ENCODE results near the gene CUL1. TPM values are rescaled to one million over a fixed set of nuclear protein-coding genes. Genes with fewer than 3 reads are reported as not detected.
A peak's percentile ranks its signal among the peaks of the same experiment; 100 is the strongest.

CUL1 gene
- total RNA-seq, 2 experiments from 2014 or later: 40.5 to 56.6 TPM

- Histone ChIP-seq H3K9me3 (ENCODE audit: low read length) (no peaks in the 10 kb centered on the region), H3K79me2 (ENCODE audit: insufficient read depth, low read depth, low read length) (peaks cover 3% of the 10 kb centered on the region; the same call in 1 of the 2 replicates), H3K4me3 (ENCODE audit: low read depth, low read length, poor library complexity, severe bottlenecking) (no peak overlapping the region), H3K36me3 (ENCODE audit: insufficient read depth, low read length) (no peaks in the 10 kb centered on the region), H3K4me2 (ENCODE audit: low read length) (no peak overlapping the region), H2AFZ (ENCODE audit: low read length) (no peak overlapping the region), H4K20me1 (ENCODE audit: insufficient read depth, low read length) (no peaks in the 10 kb centered on the region), H3K27ac (ENCODE audit: low read depth, low read length, poor library complexity, severe bottlenecking) (no peak overlapping the region), H3K9me2 (ENCODE audit: insufficient read depth, low read length) (no peaks in the 10 kb centered on the region), H3K4me1 (ENCODE audit: insufficient read depth, low read length, poor library complexity, severe bottlenecking) (peaks cover 10% of the 10 kb centered on the region)
- no peak for DNase-seq (ENCODE audit: low spot score)
- POLR2A ChIA-PET: interaction anchor here (0.5 to 0.6 kb wide), 2 partner anchors 53 to 113 kb away, joined by 3 to 4 read pairs; no protein-coding TSS in a partner anchor
- no TSS peak for BruUV-seq (replicated peaks)
- intact Hi-C loops (cut with micrococcal nuclease; ENCODE audit: unreplicated experiment): no loop called here
- no peak for TF ChIP-seq CTCF (conservative IDR thresholded peaks at IDR 0.05; ENCODE audit: low read length)
- TF ChIP-seq EZH2phosphoT487 (IDR thresholded peaks at IDR 0.05; ENCODE audit: borderline replicate concordance, low read depth, low read length): no peak
- CTCF ChIA-PET (ENCODE audit: unreplicated experiment): no interaction called here
These were observed 4.1 kb upstream of the CUL1 start for GRCh38 chr7:148694631-148695030.

- BruUV-seq (replicated peaks): no TSS peak
- H3K9me2 ChIP-seq (ENCODE audit: insufficient read depth, low read length): no peaks in the 10 kb centered on the region
- no peak for DNase-seq (ENCODE audit: low spot score)
- no peak overlapping the region for H3K27ac ChIP-seq (ENCODE audit: low read depth, low read length, poor library complexity, severe bottlenecking)
- no peaks in the 10 kb centered on the region for H3K36me3 ChIP-seq (ENCODE audit: insufficient read depth, low read length)
- H4K20me1 ChIP-seq (ENCODE audit: insufficient read depth, low read length): peaks cover 10% of the 10 kb centered on the region
- no peaks in the 10 kb centered on the region for H3K9me3 ChIP-seq (ENCODE audit: low read length)
- no peak overlapping the region for H3K4me3 ChIP-seq (ENCODE audit: low read depth, low read length, poor library complexity, severe bottlenecking)
- intact Hi-C loops (cut with micrococcal nuclease; ENCODE audit: unreplicated experiment): no loop called here
- no peak overlapping the region for H3K4me2 ChIP-seq (ENCODE audit: low read length)
- peaks cover 16% of the 10 kb centered on the region for H3K79me2 ChIP-seq (ENCODE audit: insufficient read depth, low read depth, low read length)
- H2AFZ ChIP-seq (ENCODE audit: low read length): no peak overlapping the region
- TF ChIP-seq EZH2phosphoT487 (IDR thresholded peaks at IDR 0.05; ENCODE audit: borderline replicate concordance, low read depth, low read length) (no peak), CTCF (conservative IDR thresholded peaks at IDR 0.05; ENCODE audit: low read length) (no peak)
- peaks cover 18% of the 10 kb centered on the region for H3K4me1 ChIP-seq (ENCODE audit: insufficient read depth, low read length, poor library complexity, severe bottlenecking)
- CTCF ChIA-PET (ENCODE audit: unreplicated experiment): interaction anchor here (0.6 kb wide), 1 partner anchor 823 kb away, joined by 3 read pairs; no protein-coding TSS in a partner anchor
- POLR2A ChIA-PET: interaction anchor here (0.9 to 1.5 kb wide), 3 partner anchors 8 to 14 kb away, joined by 3 read pairs; no protein-coding TSS in a partner anchor
These were observed 2.8 kb upstream of the CUL1 start for GRCh38 chr7:148695953-148696352.

GRCh38 chr7:148696787-148697186 is 1.9 kb upstream of the CUL1 start:
- intact Hi-C loops (cut with micrococcal nuclease; ENCODE audit: unreplicated experiment): no loop called here
- Histone ChIP-seq H3K9me3 (ENCODE audit: low read length) (no peaks in the 10 kb centered on the region), H3K79me2 (ENCODE audit: insufficient read depth, low read depth, low read length) (peaks cover 24% of the 10 kb centered on the region), H3K4me1 (ENCODE audit: insufficient read depth, low read length, poor library complexity, severe bottlenecking) (peaks cover 27% of the 10 kb centered on the region), H3K9me2 (ENCODE audit: insufficient read depth, low read length) (no peaks in the 10 kb centered on the region), H2AFZ (ENCODE audit: low read length) (no peak overlapping the region; the same call in 1 of the 2 replicates), H4K20me1 (ENCODE audit: insufficient read depth, low read length) (peaks cover 18% of the 10 kb centered on the region), H3K4me3 (ENCODE audit: low read depth, low read length, poor library complexity, severe bottlenecking) (no peak overlapping the region), H3K4me2 (ENCODE audit: low read length) (peak overlapping the region; percentile 95; the same call in 1 of the 2 replicates), H3K36me3 (ENCODE audit: insufficient read depth, low read length) (no peaks in the 10 kb centered on the region), H3K27ac (ENCODE audit: low read depth, low read length, poor library complexity, severe bottlenecking) (no peak overlapping the region)
- POLR2A ChIA-PET: no interaction called here
- DNase-seq (ENCODE audit: low spot score): no peak
- CTCF ChIA-PET (ENCODE audit: unreplicated experiment): no interaction called here
- no TSS peak for BruUV-seq (replicated peaks)
- TF ChIP-seq CTCF (conservative IDR thresholded peaks at IDR 0.05; ENCODE audit: low read length): no peak

Data from OCI-LY7 (cell line).